GM11168 (cell line): ENCODE results near the gene REPIN1.

Experiments used
- in situ Hi-C: fragments of 300-500 bp; cut with MboI; formaldehyde crosslinking; loops from one replicate; pipeline ENCODE4 v1.12.0; 2022; ENCODE audit warnings: low sequenced_read_pairs; ENCODE audit not compliant: unreplicated experiment

REPIN1 gene

GRCh38 chr7:150415161-150416153 is 46.8 kb downstream of the REPIN1 start:
- in situ Hi-C loops: no loop called here

- in situ Hi-C loops: no loop called here
Observed at GRCh38 chr7:150417239-150417638, 48.6 kb downstream of the REPIN1 start.

- in situ Hi-C loops: no loop called here
Observed at GRCh38 chr7:150417863-150418262, 49.2 kb downstream of the REPIN1 start.

GRCh38 chr7:150420242-150420641 is 51.6 kb downstream of the REPIN1 start:
- in situ Hi-C loops: loop anchor here (10.0 kb wide), 1 partner anchor 55 kb away; the partner anchor contains the start of gene REPIN1

- in situ Hi-C loops: loop anchor here (10.0 kb wide), 1 partner anchor 56 kb away; the partner anchor contains the start of gene REPIN1
Observed at GRCh38 chr7:150420987-150421674, 52.5 kb downstream of the REPIN1 start.

GRCh38 chr7:150421831-150422230 is 53.2 kb downstream of the REPIN1 start:
- in situ Hi-C loops: loop anchor here (10.0 kb wide), 1 partner anchor 57 kb away; the partner anchor contains the start of gene REPIN1
